GM12872 (cell line): ENCODE results near the gene DOK4.

ENCODE experiments used
- TF ChIP-seq, protein P1 (sequence below): IDR thresholded peaks from 3 replicates; pipeline ENCODE4 v1.5.1; 2011; ENCODE audit warnings: low read depth, mild to moderate bottlenecking, low read length, moderate library complexity; ENCODE audit not compliant: insufficient read depth

Gene DOK4

DNA sequence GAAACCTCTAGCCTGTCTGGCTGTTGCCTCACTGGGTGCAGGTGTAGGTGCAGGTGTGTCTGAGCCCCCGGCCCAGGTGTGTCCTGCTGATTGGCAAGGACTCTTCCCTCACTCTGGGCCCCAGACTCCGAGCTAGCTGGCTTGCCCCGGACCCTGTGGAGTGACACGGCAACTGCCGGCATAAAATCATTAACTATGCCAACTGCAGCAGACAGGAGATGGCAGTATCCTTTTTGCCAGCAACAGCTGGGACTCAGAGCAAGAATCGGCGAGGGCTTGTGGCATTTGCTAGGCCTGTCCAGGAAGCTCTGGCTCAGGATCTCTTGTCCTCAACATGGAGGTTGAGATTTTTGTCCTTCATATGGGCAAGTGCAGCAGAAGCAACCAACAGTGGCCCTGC is 59.9 kb downstream of the DOK4 start:
- TF ChIP-seq, protein P1, sequence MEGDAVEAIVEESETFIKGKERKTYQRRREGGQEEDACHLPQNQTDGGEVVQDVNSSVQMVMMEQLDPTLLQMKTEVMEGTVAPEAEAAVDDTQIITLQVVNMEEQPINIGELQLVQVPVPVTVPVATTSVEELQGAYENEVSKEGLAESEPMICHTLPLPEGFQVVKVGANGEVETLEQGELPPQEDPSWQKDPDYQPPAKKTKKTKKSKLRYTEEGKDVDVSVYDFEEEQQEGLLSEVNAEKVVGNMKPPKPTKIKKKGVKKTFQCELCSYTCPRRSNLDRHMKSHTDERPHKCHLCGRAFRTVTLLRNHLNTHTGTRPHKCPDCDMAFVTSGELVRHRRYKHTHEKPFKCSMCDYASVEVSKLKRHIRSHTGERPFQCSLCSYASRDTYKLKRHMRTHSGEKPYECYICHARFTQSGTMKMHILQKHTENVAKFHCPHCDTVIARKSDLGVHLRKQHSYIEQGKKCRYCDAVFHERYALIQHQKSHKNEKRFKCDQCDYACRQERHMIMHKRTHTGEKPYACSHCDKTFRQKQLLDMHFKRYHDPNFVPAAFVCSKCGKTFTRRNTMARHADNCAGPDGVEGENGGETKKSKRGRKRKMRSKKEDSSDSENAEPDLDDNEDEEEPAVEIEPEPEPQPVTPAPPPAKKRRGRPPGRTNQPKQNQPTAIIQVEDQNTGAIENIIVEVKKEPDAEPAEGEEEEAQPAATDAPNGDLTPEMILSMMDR, result no peak

DNA sequence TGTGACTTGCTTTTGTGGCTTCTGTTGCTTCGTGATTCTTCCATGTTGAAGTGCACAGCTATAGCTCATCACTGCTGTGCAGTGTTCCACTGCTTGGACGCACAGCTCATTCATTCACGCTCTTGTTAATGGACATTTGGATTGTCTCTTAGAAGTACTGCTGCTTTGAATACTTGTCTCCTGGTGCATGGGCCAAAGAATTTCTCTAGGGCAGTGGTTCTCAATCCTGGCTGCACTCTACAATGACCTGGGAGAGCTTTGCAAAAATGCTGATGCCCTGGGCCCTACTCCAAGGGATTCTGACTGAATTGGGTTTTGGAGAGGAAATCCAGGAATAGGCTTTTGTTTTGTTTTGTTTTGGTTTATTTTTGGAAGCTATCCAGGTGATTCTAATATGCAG is 61.7 kb downstream of the DOK4 start:
- TF ChIP-seq, protein P1, result no peak

DNA sequence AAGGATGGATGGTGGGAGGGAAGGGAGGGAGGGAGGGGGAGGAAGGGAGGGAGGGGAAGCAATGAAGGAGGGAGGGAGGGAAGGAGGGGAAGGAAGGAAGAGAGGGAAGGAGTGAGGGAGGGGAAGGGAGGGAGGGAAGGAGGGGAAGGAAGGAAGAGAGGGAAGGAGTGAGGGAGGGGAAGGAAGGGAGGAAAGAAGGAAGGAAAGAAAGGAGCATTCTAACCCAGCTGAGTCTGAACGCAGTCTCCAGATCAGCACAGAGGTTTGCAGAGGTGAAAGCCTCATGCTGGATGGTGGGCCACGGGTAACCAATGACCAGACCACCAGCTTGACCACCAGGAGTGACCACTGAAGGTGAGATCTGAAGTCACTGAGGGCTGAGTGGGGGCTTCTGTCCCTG is 63.1 kb downstream of the DOK4 start:
- TF ChIP-seq, protein P1, result no peak

DNA sequence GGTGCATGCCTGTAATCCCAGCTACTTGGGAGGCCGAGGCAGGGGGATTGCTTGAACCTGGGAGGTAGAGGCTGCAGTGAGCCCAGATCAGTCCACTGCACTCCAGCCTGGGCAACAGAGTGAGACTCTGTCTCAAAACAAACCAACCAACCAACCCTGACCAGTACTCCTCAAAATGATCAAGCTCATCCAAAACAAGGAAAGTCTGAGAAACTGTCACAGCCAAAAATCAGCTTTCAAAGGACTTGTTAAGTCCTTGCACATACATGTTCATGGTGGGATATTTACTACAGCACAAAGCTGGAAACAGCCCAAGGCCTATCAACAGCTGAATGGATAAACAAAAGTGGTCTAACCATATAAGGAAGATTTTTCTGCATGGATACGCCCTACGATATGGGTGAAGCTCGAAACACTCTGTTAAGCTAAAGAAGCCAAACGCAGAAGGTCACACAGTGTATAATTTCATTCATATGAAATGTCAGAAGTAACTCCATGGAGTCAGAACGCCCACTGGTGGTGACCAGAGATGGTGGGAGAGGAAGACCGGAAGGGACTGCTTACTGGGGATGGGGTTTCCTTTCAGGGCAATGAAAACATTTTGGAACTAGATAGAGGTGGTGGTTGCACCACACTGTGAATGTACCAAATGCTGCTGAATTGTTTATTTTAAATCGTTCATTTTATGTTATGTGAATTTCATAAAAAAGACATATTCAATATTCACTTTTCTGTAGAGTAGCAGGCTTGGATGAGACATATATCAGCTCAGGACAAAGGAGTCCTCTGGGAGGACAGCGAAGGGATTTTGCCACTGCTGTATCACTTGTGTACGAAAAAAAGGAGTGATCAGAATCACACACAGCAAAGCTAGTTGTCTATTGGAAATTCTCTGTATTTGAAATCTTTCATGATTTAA is 64.0 kb downstream of the DOK4 start:
- TF ChIP-seq, protein P1, result peak; percentile 62
